Vagina (tissue), 2 donors: ENCODE data around the gene CBLB.

ENCODE experiments used
- POLR2A ChIP-seq, 2 donors: fragments of 450-650 bp; IDR thresholded peaks; one replicate each; pipeline ENCODE4 v1.6.1; 2017; ENCODE audit warnings: antibody characterized with exemption in 2 of 2, mild to moderate bottlenecking in 2 of 2, moderate library complexity in 2 of 2
- POLR2AphosphoS5 ChIP-seq, 2 donors: sonication (generic); formaldehyde crosslinking; IDR thresholded peaks; one replicate each; pipeline ENCODE4 v1.9.0; 2017; ENCODE audit warnings: antibody characterized with exemption in 2 of 2, mild to moderate bottlenecking in 2 of 2, low read depth in 1 of 2; ENCODE audit not compliant: insufficient read depth in 1 of 2
- TF ChIP-seq, protein P1 (sequence below), 3 experiments: fragments of 450-650 bp in 2 of 3; fragments of 200-600 bp in 1 of 3; sonication (generic) in 1 of 3; IDR thresholded peaks; one replicate each; pipeline ENCODE4 v1.5.1; 2017 to 2019; ENCODE audit warnings: antibody characterized with exemption in 3 of 3, mild to moderate bottlenecking in 2 of 3, moderate library complexity in 2 of 3

DNA sequence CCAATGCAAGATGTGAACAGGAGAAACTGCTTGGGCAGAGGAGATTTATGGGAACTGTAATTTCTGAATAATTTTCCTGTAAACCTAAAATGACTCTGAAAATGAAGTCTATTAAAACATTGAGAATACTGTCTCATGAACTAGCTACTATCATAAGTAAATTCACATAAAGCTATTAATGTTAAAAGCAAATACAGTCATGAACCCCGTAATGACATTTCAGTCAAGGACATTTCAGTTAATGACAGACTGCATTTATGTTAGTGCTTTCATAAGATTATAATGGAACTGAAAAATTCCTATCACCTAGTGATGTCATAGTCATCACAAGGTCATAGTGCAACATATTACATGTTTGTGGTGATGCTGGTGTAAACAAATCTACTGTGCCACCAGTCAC is 17.2 kb downstream of the CBLB start:
- TF ChIP-seq, protein P1, sequence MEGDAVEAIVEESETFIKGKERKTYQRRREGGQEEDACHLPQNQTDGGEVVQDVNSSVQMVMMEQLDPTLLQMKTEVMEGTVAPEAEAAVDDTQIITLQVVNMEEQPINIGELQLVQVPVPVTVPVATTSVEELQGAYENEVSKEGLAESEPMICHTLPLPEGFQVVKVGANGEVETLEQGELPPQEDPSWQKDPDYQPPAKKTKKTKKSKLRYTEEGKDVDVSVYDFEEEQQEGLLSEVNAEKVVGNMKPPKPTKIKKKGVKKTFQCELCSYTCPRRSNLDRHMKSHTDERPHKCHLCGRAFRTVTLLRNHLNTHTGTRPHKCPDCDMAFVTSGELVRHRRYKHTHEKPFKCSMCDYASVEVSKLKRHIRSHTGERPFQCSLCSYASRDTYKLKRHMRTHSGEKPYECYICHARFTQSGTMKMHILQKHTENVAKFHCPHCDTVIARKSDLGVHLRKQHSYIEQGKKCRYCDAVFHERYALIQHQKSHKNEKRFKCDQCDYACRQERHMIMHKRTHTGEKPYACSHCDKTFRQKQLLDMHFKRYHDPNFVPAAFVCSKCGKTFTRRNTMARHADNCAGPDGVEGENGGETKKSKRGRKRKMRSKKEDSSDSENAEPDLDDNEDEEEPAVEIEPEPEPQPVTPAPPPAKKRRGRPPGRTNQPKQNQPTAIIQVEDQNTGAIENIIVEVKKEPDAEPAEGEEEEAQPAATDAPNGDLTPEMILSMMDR (IDR thresholded peaks at IDR 0.05) = no peak
- no peak for TF ChIP-seq POLR2A (IDR thresholded peaks at IDR 0.05)
- TF ChIP-seq POLR2AphosphoS5 (IDR thresholded peaks at IDR 0.05; ENCODE audit: insufficient read depth in 1 of 2, low read depth in 1 of 2) = no peak
